NCI-H2171 treated with DMSO at 0.1 percent for 48 hours (cell line): ENCODE results near the gene AUTS2.

Experiments used
- DNase-seq: peaks from one replicate; lab custom pipeline; 2025; lab: John Stamatoyannopoulos, UW

Gene AUTS2

GRCh38 chr7:69992938-69993337, 394.7 kb downstream of the AUTS2 start:
- no peak for DNase-seq

- no peak for DNase-seq
These were observed 395.9 kb downstream of the AUTS2 start for GRCh38 chr7:69994218-69994617.

- no peak for DNase-seq
These were observed 396.7 kb downstream of the AUTS2 start for GRCh38 chr7:69994886-69995542.

GRCh38 chr7:69996121-69996520, 397.8 kb downstream of the AUTS2 start:
- no peak for DNase-seq

- peak; percentile 43 for DNase-seq
These were observed 402.6 kb downstream of the AUTS2 start for GRCh38 chr7:70000737-70001348.

GRCh38 chr7:70005480-70005879, 407.2 kb downstream of the AUTS2 start:
- no peak for DNase-seq

- DNase-seq: no peak
These were observed 407.6 kb downstream of the AUTS2 start for GRCh38 chr7:70005891-70006260.

GRCh38 chr7:70006261-70006920, 408.1 kb downstream of the AUTS2 start:
- peak; percentile 99 for DNase-seq

- DNase-seq: no peak
These were observed 410.2 kb downstream of the AUTS2 start for GRCh38 chr7:70008466-70008865.

- peak; percentile 61 for DNase-seq
These were observed 416.4 kb downstream of the AUTS2 start for GRCh38 chr7:70014472-70015177.

GRCh38 chr7:70015353-70015752, 417.1 kb downstream of the AUTS2 start:
- no peak for DNase-seq

GRCh38 chr7:70016044-70016770, 417.9 kb downstream of the AUTS2 start:
- no peak for DNase-seq

- no peak for DNase-seq
These were observed 419.1 kb downstream of the AUTS2 start for GRCh38 chr7:70017357-70017756.

- DNase-seq: no peak
These were observed 420.4 kb downstream of the AUTS2 start for GRCh38 chr7:70018700-70019099.

GRCh38 chr7:70027867-70028266, 429.6 kb downstream of the AUTS2 start:
- DNase-seq: no peak

GRCh38 chr7:70028620-70029019, 430.3 kb downstream of the AUTS2 start:
- DNase-seq: no peak

- DNase-seq: no peak
These were observed 431.7 kb downstream of the AUTS2 start for GRCh38 chr7:70029993-70030392.

GRCh38 chr7:70030745-70031144, 432.5 kb downstream of the AUTS2 start:
- DNase-seq: no peak

- no peak for DNase-seq
These were observed 433.0 kb downstream of the AUTS2 start for GRCh38 chr7:70031245-70031644.

- peak; percentile 46 for DNase-seq
These were observed 434.4 kb downstream of the AUTS2 start for GRCh38 chr7:70032649-70033048.

GRCh38 chr7:70033226-70033625, 435.0 kb downstream of the AUTS2 start:
- DNase-seq: no peak

- DNase-seq: no peak
These were observed 436.7 kb downstream of the AUTS2 start for GRCh38 chr7:70034999-70035398.
